ENCODE measurements around the gene SPG7.

SPG7 gene

DNA sequence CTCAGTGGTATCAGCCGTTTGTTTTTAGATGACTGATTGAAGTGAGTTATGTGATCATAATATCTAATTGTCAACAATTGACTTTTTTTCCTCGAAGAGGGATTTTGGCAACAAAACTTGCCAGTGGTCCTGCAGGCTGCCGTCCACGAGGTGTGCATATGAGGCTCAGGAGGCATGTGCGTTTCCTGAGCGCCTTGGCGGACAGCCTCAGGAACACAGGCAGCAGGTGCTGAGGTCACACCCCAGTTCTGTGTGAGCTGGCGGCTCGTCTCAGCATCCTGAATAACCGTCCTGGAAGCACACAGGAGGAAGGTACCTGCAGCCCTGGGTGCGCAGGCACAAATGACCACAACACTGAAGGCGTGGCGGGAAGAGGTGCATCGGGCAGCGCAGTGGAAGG lies 11.7 kb downstream of the SPG7 start:
- DNase-seq = no peak

DNA sequence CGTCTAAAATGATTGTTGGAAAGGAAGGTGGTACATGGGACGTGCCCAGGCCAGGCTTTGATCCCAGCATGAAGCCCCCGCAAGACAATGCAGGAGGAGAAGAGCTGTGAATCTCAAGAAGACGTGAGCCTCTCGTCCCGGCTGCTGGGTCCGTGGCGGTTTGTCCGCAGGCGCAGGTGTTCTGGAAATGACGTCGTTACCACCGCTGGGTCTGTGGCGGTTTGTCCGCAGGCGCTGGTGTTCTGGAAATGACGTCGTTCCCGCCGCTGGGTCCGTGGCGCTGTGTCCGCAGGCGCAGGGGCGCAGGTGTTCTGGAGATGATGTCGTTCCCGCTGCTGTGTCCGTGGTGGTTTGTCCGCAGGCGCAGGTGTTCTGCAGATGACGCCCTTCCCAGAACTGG lies 14.1 kb downstream of the SPG7 start:
- no peak for DNase-seq

DNA sequence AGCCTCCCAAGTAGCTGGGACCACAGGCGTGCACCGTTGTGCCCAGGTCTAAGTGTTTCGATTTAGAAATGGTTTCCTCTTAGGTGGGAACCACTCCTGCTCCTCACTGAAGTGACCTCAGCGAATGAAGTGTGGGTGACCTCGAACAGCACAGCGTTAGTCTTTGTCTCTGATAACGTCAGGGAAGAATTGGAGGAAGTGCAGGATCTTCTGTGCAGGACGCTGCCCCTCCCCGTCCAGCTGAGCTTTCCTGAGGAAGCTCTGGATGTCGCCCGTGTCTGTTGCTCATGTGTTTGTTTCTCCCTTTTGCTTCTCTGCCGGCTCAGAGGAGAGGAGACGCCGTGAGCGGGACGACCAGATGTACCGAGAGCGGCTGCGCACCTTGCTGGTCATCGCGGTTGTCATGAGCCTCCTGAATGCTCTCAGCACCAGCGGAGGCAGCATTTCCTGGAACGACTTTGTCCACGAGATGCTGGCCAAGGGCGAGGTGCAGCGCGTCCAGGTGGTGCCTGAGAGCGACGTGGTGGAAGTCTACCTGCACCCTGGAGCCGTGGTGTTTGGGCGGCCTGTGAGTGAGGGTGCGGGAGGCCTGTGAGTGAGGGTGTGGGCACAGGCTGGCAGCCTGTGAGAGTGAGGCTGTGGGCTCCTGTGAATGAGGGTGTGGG lies 15.6 kb downstream of the SPG7 start:
- no peak for DNase-seq

DNA sequence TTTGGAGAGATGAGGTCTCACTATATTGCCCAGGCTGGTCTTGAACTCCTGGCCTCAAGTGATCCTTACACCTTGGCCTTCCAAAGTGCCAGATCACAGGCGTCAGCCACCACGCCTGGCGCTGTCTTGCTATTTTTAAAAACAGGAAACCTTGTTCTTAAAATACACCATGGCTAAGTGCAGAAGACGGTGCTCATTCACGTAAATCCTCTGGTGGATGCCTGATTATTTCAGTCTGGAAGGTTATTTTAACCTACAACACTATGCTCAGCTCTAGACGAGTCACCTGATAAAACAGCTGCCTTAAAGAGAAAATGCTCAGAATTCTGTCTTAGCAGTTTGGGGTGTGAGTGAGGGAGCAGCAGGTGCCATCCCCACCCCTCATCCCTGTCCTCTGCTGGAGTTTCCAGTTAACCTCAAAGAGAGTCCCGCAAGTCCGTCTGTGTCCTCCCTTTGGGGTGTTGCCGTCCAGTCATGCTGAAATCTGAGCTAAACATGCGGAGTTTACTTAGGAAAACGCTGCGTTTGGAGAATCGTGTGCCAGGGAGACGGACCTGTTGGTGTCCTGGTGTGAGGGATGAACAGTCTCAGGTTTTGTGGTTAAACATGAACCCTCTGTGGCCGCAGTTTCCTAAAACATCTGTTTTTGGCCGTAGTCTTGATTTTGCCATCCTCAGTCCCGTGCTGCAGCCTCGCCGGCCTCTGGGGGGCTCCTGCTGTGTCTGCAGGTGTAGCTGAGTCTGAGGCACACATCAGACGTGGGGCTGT lies 17.1 kb downstream of the SPG7 start:
- no peak for DNase-seq

DNA sequence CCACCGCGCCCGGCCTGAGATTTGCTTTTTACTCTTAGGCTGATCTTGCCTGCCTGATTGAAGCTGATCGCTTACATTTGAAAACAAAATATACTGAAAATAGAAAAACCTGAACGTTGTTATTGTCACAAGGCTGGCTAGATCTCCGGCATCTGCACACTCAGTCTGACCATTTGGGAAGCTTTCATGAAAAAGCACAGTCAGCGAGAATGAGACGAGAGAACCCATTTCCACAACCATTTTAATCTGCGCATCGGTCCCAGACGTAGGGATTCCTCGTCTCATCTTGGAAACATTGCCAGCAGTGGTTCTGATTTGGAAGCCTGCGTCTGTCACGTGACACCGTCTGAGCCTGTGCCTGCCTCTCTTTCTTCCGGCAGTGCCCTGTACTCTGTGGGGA lies 20.9 kb downstream of the SPG7 start:
- no peak for DNase-seq

DNA sequence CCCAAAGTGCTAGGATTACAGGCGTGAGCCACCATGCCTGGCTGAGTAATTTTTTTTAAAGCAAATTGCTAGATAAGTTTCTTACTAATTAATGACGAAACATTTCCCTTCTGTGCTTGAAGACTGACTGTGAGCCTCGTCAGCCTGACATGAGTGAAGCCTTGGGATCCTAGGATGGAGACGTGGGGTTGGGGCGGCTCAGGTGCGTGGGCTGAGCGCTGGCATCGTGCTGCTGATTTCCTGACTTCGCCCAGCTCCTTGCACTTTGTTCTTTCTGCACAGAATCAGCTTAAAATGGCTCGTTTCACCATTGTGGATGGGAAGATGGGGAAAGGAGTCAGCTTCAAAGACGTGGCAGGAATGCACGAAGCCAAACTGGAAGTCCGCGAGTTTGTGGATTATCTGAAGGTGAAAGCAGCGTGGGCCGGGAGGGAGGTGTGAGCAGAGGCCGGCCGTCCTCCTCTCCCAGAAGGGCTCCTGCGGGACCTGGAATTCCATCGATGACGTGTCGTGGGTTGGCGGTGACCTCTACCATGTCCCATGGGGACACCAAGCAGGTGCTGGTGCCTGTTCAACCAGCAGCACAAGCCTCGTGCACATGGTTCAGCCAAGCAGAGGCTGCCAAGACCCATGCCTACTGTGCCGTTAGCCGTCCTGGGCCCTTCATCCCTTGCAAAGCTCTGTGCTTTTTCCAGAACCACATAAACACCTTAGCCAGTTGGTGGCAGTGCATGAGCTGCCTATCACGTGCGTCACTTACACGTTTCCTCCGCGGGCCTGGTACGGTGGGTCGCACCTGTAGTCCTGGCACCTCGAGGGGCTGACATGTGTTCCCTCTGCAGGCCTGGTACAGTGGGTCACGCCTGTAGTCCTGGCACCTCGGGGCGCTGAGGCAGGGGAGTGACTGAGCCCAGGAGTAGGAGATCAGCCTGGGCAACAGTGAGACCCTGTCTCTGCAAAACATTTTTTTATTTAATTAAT lies 22.5 kb downstream of the SPG7 start:
- DNase-seq = no peak

DNA sequence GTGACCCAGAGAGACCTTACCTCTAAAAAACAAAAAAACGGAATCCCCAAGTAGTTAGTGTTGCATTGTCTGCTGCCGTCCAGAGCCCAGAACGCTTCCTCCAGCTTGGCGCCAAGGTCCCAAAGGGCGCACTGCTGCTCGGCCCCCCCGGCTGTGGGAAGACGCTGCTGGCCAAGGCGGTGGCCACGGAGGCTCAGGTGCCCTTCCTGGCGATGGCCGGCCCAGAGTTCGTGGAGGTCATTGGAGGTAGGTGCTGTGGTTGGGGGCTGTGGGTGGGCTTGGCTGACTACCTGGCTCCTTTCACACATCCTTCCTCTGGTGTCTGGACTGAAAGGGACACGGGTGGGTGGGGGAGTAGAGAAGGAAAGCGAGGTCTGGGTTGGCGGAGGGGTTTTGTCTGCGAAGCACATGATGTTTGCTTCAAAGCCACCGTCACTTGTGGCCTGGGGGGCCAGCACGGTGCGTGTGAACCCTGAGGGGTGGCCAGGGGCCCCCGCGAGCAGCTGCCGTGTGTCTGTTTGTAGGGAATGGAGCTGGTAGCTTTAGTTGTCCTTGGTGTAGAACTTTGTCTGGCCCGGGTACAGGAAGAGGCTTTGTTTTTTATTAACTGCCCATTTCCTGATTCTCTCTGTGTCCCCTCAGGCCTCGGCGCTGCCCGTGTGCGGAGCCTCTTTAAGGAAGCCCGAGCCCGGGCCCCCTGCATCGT lies 23.8 kb downstream of the SPG7 start:
- no peak for DNase-seq

DNA sequence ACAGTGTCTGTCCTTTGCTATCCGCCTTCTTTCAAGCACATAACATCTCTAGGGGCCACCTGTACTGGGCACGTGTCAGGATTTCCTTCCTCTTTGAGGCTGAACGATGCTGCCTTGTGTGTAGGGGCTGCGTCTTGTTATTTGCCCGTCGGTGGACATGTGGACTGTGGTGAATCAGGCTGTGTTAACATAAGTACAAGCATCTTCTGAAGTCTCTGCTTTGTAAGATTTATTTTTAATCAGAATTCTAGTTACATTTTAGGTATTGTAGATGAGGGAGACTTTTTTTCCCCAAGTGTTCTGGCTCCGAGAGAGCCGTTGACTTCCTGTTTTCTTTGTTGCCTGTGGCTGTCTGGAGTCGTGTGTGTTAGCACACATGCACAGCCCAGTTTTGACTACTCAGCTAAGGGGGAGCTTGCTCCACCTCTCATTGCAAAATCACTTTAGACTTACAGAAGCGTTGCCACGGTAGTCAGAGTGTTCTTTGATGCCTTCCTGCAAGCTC lies 26.1 kb downstream of the SPG7 start:
- DNase-seq = no peak

DNA sequence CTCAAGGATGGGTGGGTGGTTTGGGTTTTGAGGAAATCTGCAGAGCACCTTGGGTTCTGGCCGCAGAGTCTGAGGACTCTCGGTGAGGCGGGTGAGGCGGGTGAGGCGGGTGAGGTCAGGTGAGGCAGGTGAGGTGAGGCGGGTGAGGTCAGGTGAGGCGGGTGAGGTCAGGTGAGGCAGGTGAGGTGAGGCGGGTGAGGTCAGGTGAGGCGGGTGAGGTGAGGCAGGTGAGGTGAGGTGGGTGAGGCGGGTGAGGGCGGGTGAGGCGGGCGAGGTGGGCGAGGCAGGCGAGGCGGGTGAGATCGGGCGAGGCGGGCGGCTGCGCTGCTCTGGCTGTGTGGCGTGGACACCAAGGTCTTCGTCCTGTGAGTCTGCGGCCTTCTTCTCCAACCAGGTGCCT lies 28.2 kb downstream of the SPG7 start:
- DNase-seq = no peak

DNA sequence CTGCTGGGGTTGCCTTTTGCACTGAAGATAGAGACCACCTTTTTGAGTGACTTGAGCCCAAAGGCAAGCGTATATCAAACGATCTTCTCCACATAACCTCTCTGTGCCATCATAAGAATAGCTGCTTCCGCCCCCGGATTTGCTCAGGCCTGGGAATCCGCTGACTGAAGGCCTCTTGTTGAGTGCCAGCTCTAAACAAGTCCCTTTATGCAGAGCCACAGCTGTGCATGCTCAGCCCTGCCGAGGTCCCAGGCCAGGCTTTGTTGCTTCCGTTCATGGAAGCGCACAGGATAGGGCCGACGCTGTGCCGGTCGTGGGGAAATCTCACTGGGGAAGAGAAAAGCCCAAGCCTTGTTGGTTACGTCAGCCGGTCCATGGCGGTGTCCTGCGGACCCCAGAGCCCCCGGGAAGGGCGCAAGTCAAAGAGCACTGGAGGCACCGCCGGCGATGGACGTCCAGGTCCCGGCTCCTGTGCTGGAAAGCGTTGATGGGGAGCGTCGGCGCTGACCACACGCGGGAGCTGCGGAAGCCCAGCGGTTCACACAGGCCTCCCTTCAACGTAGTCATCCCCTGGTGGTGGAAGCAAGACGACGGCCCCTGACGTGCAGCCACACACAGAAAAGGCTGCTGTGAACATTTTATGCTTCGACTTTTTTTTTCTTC lies 28.8 kb downstream of the SPG7 start:
- DNase-seq = no peak

DNA sequence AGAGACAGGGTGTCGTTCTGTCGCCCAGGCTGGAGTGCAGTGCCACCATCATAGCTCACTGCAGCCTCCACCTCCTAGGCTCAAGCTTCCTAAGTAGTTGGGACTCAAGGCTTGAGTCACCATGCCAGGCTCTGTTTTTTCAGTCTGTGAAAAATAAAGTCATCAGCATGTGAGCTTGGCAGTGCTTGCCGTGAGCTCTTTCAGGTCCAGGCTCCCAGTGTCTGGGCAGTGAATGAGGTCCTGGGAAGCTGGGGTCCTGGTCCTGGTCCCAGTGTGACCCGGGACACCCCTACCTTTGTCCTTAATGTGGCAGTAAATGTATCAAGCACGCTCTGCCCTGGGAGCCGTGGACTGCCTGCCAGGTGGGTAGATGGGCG lies 29.3 kb downstream of the SPG7 start:
- no peak for DNase-seq

DNA sequence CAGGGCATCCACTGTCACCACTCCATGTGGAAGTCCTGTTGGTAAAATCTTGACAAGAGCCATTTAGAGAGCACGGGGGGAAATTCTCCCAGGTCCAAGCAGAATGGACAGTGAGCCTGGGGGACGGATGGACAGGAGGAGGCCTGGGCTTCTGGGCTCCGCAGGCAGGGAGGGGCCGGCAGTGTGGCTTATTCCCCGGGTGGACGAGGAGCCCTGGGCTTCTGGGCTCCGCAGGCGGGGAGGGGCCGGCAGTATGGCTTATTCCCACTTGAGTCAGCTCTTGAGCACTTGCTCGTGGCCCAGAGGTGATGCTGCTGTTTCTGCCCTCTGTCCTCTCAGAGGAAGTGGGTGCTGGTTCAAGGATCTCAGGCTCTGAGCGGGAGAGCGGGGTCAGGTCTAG lies 30.1 kb downstream of the SPG7 start:
- no peak for DNase-seq

DNA sequence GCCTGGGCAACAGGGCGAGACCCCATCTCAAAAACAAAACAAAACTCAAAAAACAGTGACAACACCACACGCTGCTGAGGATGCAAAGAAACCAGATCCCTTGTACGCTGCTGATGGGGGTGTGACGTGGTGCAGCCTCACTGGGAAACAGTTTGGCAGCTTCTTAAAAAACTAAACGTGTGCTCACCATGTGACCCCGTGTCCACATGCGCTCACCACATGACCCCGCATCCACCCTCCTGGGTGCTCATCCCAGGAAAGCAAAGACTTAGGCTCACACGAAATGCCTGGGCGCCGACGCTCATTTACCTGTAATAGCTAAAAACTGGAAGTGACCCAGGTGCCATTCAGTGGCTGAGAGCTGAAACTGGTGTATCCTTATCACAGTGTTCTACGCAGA lies 32.4 kb downstream of the SPG7 start:
- DNase-seq = no peak

DNA sequence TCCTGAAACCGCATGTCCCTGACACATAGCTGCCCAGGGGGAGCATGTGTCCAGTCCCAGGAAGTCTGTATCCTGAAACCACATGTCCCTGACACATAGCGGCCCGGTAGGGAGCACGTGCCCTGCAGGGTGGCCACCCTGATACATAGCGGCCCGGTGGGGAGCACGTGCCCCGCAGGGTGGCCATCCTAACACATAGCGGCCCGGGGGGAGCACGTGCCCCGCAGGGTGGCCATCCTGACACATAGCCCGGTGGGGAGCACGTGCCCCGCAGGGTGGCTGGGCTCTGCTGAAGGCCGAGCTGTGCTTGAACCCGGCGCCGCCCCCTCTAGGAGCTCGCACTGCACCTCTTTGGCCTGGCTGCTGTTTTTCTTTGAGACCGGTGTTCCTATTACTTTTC lies 33.6 kb downstream of the SPG7 start:
- DNase-seq = no peak

DNA sequence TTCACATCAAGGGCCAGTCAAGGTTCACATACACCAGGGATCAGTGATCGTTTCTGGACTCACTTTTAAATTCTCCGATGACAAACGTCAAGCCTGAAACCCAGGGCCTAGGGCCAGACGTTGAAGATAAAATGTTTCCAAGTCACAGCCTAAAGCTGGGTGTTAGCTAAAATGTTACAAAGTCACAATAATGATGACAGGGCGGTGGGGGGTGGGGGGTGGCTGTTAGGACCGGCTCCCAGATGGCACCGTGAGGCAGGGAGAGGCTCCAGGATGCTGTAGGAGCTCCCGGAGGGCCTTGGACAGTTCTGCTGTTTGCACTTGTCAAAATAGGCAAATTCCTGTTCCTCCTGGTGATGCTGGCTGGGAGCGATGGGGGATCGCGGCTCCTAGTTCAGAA lies 35.9 kb downstream of the SPG7 start:
- no peak for DNase-seq

DNA sequence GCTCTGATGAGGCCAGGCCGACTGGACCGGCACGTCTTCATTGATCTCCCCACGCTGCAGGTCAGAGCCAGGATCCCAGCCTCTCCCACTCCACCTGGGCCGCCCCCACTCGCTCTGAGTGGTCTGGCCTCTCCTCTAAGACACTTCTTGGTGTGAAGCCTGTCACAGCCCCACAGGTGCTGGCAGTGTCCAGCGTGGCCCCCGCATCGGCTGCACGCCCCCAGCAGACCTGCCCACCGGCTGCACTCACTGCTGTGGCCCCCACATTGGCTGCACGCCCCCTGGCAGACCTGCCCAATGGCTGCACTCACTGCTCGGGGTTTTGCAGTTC lies 36.5 kb downstream of the SPG7 start:
- DNase-seq = no peak

DNA sequence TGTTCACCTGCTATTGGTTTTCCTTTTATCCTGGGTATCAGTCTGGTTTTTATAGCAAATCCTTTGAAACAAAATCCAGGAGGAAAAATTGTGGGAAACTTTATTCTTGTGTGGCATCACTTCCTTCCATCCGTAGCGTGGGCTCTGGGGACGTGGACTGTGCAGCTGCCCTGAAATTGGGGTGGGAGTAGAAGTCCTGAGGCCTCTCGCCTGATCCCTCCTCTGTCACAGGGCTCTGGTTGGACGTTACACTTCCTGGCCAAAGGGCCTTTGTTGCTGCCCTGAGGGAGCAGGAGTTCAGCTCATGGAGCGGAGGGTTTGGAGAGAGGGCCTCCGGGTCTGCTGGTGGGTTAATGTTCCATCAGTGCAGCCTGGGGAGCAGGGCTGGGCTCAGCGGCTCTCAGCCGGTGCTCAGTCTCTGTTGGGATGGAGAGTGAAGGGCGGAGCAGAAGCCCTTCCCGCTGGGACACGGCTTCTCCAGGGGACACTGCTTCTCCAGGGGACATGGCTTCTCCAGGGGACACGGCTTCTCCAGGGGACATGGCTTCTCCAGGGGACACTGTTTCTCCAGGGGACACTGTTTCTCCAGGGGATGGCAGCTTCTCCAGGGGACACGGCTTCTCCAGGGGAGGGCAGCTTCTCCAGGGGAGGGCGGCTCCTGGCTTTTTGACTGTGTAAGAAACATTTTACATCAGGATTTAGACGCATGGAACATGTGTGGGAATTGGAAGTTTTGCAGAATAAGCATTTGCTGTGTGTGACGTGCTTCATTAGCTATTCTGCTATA lies 37.0 kb downstream of the SPG7 start:
- no peak for DNase-seq

DNA sequence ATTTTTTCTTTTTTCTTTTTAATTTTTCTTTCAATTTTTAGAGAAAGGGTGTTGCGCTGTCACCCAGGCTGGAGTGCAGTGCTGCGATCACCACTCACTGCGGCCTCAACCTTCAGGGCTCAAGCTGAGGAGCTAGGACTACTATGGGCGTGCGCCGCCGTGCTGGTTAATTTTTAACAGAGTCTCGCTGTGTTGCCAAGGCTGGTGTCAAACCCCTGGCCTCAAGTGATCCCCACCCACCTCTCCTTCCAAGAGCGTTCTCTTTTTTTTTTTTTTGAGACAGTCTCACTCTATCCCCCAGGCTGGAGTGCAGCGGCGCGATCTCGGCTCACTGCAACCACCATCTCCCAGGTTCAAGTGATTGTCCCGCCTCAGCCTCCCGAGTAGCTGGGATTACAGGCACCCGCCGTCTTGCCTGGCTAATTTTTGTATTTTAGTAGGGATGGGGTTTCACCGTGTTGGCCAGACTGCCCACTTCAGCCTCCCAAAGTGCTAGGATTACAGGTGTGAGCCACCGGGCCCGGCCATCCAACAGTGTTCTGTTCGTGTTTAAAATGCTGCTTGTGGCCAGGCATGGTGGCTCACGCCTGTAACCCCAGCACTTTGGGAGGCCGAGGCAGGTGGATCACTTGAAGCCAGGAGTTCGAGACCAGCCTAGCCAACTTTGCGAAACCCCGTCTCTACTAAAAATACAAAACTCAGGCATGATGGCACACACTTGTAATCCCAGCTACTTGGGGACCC lies 37.8 kb downstream of the SPG7 start:
- no peak for DNase-seq

DNA sequence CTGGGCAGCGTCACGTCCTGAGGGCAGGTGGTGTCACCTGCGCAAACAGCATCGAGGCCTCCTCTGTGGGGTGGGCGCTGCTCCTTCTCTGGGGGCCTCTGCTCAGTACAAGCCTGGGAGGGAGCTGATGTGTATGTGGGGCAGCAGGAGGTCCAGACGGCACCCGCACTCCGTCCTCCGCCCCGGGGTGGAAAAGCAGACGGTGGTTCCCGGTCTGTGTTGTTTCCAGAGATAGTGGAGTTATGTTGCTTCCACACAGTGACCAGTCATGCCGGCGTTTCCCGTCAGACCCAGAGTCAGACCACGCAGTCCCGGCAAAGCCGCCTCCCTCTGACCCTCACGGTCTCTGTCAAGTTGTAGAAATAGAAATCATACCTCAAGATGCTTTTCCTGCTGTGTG lies 38.6 kb downstream of the SPG7 start:
- no peak for DNase-seq

DNA sequence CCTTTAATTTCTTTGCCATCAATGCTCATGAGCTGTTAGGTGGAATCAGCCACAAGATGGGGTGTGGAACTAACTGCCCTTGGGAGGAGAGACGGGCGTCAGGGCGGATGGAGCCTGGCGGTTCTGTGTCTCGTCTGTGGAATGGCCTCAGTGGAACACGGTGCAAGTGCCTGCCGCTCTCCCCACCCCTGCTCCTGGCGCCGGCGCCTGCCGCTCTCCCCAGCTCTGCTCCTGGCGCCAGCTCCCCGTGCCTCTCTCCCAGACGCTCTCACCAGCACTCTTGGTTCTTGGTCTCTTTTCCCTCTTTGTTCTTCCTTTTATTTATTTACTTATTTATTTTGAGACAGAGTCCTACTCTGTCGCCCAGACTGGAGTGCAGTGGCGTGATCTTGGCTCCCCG lies 39.1 kb downstream of the SPG7 start:
- no peak for DNase-seq

DNA sequence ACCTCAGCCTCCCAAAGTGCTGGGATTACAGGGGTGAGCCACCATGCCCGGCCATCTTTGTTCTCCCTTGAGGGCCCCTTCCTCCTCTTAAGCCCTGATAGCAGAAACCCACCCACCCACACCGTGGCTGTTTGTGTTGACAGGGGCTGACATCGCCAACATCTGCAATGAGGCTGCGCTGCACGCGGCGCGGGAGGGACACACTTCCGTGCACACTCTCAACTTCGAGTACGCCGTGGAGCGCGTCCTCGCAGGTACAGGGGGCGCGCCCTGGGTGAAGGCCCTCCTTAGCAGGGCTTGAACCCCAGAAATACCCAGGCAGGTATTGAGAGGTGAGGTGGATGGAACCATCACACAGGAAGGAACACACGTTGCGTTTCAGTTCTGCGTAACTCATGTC lies 39.7 kb downstream of the SPG7 start:
- DNase-seq = no peak

Data from NCI-H524 treated with DMSO at 0.1 percent for 48 hours (cell line).